ENCODE results near the gene PAX1. TPM values are rescaled to one million over a fixed set of nuclear protein-coding genes. Genes with fewer than 3 reads are reported as not detected.
A peak's percentile ranks its signal among the peaks of the same experiment; 100 is the strongest.

The PAX1 gene
- total and polyA plus RNA-seq, 7 donors: 0.05 to 0.84 (median 0.34) TPM

DNA sequence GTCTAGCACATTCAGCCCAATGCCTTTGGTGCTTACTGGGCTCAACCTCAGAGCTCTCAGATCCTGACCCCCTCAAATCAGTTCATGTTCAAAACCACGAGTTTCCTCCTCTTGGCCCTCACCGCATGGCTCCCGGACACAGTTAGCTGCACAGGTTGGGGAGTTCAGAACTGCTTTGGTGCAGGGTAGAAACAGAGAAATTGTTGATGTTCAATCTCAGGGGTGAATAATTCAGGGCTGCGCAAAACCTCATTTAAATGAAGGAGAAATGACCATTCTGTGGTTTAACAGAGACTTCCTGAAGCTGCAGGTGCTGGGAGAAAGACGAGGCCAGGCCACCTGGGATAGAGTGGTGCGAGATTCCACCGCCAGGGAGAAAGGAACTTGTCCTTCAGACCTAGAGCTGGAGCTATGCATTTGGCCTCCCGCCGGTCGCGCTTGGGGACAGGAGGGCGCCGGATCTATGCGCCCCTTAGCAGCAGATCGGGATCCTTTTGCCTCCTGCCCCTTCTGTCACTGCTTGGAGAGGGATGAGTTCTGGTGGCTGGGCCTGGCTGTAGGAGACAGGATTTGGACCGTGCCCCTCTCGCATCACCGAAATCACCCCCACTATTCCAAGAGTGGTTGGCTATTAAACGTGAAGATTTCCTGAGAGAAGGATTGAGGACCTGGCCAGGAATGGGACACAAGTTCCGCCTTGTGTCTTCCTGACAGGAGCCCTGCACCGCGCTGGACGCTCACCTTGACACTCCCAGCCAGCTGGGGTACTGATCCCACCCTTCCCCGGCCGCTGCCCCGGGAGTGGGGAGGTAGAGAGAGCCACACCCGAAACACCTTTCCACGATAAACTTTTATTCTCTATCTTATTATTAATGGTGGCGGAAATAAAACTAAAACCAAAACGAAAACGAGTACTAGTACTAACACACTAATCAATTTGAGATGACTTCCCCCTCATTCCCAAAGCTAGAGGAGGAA lies 767 bp upstream of the PAX1 start:
- ATAC-seq (no peak), DNase-seq (no peak)
- H3K27ac ChIP-seq: no peak overlapping the region
- no peak for TF ChIP-seq CTCF (IDR thresholded peaks at IDR 0.05)
- H3K27me3 ChIP-seq (ENCODE audit: insufficient read depth in 3 of 3, low read length in 2 of 3): peaks cover 0 to 95% (median 31%) of the 10 kb centered on the region in 3 donors
- no peaks in the 10 kb centered on the region for H3K9me3 ChIP-seq
- intact Hi-C loops (cut with DNase I): no loop called here
- no peaks in the 10 kb centered on the region for H3K36me3 ChIP-seq (ENCODE audit: insufficient read depth in 1 of 2, low read depth in 1 of 2)
- no peak overlapping the region for H3K4me3 ChIP-seq
- 12 to 29% (median 22%) methylated on average over 31 of the region's 31 CpGs for WGBS, 3 donors
- no peaks in the 10 kb centered on the region for H3K4me1 ChIP-seq

DNA sequence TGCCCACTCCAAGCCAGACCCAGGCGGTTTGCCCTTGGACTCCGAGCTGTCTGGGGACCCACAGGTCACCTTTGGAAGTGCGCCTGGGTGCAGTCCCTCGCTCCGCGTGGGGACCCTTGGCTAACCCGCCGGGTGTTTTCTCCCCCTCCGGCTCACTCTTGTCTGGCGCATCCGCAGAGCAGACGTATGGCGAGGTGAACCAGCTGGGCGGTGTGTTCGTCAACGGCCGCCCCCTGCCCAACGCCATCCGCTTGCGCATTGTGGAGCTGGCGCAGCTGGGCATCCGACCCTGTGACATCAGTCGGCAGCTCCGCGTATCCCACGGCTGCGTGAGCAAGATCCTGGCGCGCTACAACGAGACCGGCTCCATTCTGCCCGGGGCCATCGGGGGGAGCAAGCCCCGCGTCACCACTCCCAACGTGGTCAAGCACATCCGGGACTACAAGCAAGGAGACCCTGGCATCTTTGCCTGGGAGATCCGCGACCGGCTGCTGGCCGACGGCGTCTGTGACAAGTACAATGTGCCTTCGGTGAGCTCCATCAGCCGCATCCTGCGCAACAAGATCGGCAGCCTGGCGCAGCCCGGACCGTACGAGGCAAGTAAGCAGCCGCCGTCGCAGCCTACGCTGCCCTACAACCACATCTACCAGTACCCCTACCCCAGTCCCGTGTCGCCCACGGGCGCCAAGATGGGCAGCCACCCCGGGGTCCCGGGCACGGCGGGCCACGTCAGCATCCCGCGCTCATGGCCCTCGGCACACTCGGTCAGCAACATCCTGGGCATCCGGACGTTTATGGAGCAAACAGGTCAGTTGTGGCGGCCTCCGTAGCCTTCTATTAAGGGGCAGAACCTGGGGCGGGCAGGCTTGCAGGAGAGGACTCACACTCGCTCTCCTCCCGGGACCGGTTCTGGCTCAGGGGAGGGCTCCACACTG lies 1.1 kb downstream of the PAX1 start:
- Histone ChIP-seq H3K27me3 (ENCODE audit: insufficient read depth in 3 of 3, low read length in 2 of 3) (peaks cover 0 to 88% (median 35%) of the 10 kb centered on the region in 3 donors), H3K4me1 (no peaks in the 10 kb centered on the region), H3K36me3 (ENCODE audit: insufficient read depth in 1 of 2, low read depth in 1 of 2) (no peaks in the 10 kb centered on the region), H3K4me3 (peak overlapping the region; percentile 35), H3K27ac (no peak overlapping the region), H3K9me3 (no peaks in the 10 kb centered on the region)
- intact Hi-C loops (cut with DNase I): no loop called here
- 5 to 10% (median 7%) methylated on average over 74 to 76 of the region's 76 CpGs for WGBS, 3 donors
- no peak for TF ChIP-seq CTCF (IDR thresholded peaks at IDR 0.05)
- DNase-seq (no peak), ATAC-seq (peak in 2 of 4 donors; percentile 9 to 42)

DNA sequence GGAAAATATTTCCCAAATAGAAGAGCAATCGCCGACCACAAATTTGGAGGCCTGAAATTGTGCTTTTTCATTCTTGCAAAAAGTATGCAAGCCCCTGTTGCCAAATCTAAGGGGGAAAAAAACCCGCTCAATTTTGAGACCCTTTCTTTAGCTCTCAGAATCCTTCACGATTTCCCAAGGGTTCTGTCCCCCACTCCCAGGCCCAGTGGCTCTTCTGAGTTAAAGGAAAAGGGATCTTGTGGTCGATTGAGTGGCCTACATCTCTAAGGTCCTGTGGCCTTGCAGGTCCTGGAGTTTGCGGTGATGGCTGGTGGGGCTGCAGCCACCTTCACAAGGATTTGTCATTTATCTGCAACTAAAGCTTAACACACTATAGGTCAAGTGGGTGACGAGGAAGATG lies 1.8 kb downstream of the PAX1 start:
- Histone ChIP-seq H3K36me3 (ENCODE audit: insufficient read depth in 1 of 2, low read depth in 1 of 2) (no peaks in the 10 kb centered on the region), H3K4me1 (no peaks in the 10 kb centered on the region), H3K9me3 (no peaks in the 10 kb centered on the region), H3K27me3 (ENCODE audit: insufficient read depth in 3 of 3, low read length in 2 of 3) (peaks cover 0 to 81% (median 33%) of the 10 kb centered on the region in 3 donors), H3K4me3 (no peak overlapping the region), H3K27ac (no peak overlapping the region)
- WGBS, 3 donors: 49 to 77% (median 57%) methylated on average over 7 of the region's 7 CpGs
- TF ChIP-seq CTCF (IDR thresholded peaks at IDR 0.05): no peak
- intact Hi-C loops (cut with DNase I): no loop called here
- ATAC-seq: no peak
- DNase-seq: no peak

DNA sequence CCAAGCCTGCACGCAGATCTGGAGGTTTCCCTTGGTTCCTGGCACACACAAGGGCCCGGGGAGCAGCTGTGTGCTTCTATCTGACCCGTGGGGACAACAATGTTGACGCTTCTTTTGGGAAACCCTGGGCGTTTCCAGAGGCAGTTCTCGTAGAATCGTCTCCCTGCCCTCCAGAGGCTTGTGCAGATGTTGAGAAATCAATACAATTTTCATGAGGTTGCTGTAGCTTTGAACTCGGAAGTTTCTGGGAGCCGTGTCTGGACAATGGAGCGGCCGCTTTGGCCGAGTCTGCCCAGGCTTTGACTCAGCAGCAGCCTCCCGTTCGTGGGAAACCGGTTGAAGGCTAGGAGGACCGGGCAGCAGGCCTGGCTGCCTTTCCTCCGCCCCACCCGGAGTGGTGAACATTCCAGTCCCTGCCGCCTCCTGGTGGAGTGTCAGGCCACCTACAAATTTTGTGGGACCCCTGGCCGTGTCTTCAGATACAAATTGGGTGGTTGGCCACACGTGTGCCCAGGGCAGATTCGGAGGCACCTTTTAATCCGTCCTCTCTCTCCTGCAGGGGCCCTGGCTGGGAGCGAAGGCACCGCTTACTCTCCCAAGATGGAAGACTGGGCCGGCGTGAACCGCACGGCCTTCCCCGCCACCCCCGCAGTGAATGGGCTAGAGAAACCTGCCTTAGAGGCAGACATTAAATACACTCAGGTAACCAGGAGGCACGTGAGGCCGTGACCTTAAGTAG lies 2.7 kb downstream of the PAX1 start:
- no peak overlapping the region for H3K4me3 ChIP-seq
- H3K4me1 ChIP-seq: no peaks in the 10 kb centered on the region
- ATAC-seq (peak in 1 of 4 donors; percentile 38), DNase-seq (peak in 1 of 2 donors; percentile 62)
- intact Hi-C loops (cut with DNase I): no loop called here
- H3K9me3 ChIP-seq: no peaks in the 10 kb centered on the region
- no peak overlapping the region for H3K27ac ChIP-seq
- no peak for TF ChIP-seq CTCF (IDR thresholded peaks at IDR 0.05)
- peaks cover under 1 to 82% (median 33%) of the 10 kb centered on the region in 3 donors for H3K27me3 ChIP-seq (ENCODE audit: insufficient read depth in 3 of 3, low read length in 2 of 3)
- WGBS, 3 donors: 29 to 52% (median 42%) methylated on average over 33 of the region's 33 CpGs
- H3K36me3 ChIP-seq (ENCODE audit: insufficient read depth in 1 of 2, low read depth in 1 of 2): no peaks in the 10 kb centered on the region
